ENCODE data around the gene NUP214. TPM values are rescaled to one million over a fixed set of nuclear protein-coding genes. Genes with fewer than 3 reads are reported as not detected.
A peak's percentile ranks its signal among the peaks of the same experiment; 100 is the strongest.

NUP214 gene
- total and polyA plus RNA-seq, 7 donors: 11.8 to 28.1 (median 20.1) TPM

DNA sequence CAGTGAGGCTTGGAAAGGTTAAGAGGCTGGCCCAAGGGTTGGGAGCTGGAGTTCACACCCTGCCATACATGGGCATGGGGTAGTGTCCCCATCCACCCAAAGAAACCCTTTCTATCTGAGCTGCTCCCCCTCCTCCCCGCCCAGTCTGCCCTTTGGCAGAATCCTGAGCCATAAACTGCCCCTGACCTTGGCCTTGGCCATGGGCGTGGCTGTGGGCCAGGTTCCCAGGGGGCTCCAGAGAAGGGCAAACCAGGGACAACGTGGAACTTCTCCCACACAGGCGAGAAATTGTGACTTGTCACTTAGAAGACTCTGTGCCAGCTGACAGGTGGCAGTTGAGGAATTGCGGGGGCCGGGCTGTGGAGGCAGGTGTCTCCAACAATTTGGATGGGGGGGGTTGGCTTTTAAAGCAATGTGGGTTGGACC lies 146.1 kb downstream of the NUP214 start:
- DNase-seq (peak; percentile 21 to 61), ATAC-seq (no peak)
- no peaks in the 10 kb centered on the region for H3K9me3 ChIP-seq
- H3K4me1 ChIP-seq: peaks cover 85% of the 10 kb centered on the region
- no peaks in the 10 kb centered on the region for H3K36me3 ChIP-seq (ENCODE audit: insufficient read depth in 1 of 2, low read depth in 1 of 2)
- intact Hi-C loops (cut with DNase I): no loop called here
- WGBS, 3 donors: 25 to 35% (median 34%) methylated on average over 6 of the region's 6 CpGs
- H3K27ac ChIP-seq: peak overlapping the region; percentile 98
- H3K27me3 ChIP-seq (ENCODE audit: insufficient read depth in 3 of 3, low read length in 2 of 3): no peaks in the 10 kb centered on the region
- H3K4me3 ChIP-seq: peak overlapping the region; percentile 22
- TF ChIP-seq, protein P1, sequence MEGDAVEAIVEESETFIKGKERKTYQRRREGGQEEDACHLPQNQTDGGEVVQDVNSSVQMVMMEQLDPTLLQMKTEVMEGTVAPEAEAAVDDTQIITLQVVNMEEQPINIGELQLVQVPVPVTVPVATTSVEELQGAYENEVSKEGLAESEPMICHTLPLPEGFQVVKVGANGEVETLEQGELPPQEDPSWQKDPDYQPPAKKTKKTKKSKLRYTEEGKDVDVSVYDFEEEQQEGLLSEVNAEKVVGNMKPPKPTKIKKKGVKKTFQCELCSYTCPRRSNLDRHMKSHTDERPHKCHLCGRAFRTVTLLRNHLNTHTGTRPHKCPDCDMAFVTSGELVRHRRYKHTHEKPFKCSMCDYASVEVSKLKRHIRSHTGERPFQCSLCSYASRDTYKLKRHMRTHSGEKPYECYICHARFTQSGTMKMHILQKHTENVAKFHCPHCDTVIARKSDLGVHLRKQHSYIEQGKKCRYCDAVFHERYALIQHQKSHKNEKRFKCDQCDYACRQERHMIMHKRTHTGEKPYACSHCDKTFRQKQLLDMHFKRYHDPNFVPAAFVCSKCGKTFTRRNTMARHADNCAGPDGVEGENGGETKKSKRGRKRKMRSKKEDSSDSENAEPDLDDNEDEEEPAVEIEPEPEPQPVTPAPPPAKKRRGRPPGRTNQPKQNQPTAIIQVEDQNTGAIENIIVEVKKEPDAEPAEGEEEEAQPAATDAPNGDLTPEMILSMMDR (IDR thresholded peaks at IDR 0.05): no peak

DNA sequence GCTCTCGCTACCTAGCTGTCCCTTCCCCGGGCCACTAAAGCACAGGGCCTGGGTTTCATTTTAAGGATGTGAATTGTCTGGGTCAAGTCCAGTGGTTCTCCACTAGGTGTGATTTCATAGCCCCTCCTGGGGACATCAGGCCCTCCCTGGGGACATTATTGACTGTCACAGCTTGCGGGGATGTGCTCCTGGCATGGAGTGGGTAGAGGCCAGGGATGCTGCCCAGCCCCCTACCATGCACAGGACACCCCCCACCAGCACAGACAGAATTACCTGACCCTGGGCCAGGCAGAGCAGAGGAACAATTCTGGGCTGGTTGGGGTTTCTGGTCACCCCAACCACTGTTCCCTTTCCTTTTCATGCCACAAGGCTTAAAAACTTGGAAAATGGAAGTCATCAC lies 146.8 kb downstream of the NUP214 start:
- intact Hi-C loops (cut with DNase I): no loop called here
- TF ChIP-seq, protein P1 (IDR thresholded peaks at IDR 0.05): no peak
- H3K27me3 ChIP-seq (ENCODE audit: insufficient read depth in 3 of 3, low read length in 2 of 3): no peaks in the 10 kb centered on the region

DNA sequence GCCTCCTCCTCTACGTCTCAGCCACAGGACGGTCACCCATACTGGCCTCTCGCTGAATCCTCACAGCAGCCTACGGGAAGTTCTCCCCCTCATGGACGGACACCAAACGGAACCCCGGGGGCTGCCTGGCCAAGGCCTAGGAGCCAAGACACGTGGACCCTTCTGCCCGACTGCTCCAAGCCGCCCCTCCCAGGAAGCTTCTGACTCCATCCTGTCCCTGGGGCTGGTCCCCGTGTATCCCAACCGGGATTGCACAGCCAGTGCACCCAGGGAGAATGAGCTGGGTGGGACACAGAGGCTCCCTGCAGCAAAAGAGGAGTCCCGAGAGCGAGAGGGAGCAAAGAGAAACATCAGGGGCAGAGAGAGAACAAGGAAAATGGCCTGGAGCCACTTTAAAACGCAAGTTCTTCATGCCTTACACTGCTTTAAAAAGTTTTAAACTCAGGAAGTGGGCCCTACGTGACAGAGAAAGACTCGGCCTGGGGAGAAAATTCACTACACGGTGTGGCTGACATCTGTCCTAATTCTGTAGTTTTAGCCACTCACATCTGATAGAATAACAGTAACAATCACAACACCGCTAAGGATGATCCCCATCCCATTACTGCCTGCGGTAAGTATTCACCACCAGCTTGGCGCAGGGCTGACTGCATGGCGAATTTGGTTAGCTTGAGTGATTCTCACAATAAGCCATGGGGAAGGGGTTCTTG lies 147.9 kb downstream of the NUP214 start:
- H3K4me1 ChIP-seq: peaks cover 75% of the 10 kb centered on the region
- TF ChIP-seq, protein P1 (IDR thresholded peaks at IDR 0.05): no peak
- no peaks in the 10 kb centered on the region for H3K36me3 ChIP-seq (ENCODE audit: insufficient read depth in 1 of 2, low read depth in 1 of 2)
- H3K4me3 ChIP-seq: peak overlapping the region; percentile 70
- ATAC-seq (peak in 1 of 4 donors; percentile 1), DNase-seq (peak; percentile 50 to 80)
- no peaks in the 10 kb centered on the region for H3K9me3 ChIP-seq
- WGBS, 3 donors: 41 to 59% (median 52%) methylated on average over 22 of the region's 22 CpGs
- no peaks in the 10 kb centered on the region for H3K27me3 ChIP-seq (ENCODE audit: insufficient read depth in 3 of 3, low read length in 2 of 3)
- intact Hi-C loops (cut with DNase I): no loop called here
- peak overlapping the region; percentile 98 for H3K27ac ChIP-seq

More for the DNA sequence above, 146.8 kb downstream of the NUP214 start:
- Histone ChIP-seq H3K36me3 (ENCODE audit: insufficient read depth in 1 of 2, low read depth in 1 of 2) (no peaks in the 10 kb centered on the region), H3K4me1 (peaks cover 78% of the 10 kb centered on the region), H3K27ac (peak overlapping the region; percentile 98), H3K9me3 (no peaks in the 10 kb centered on the region), H3K4me3 (peak overlapping the region; percentile 70)
- ATAC-seq: no peak
- WGBS, 3 donors: 38 to 69% (median 44%) methylated on average over 3 of the region's 3 CpGs
- DNase-seq: peak in 1 of 2 donors; percentile 8

DNA sequence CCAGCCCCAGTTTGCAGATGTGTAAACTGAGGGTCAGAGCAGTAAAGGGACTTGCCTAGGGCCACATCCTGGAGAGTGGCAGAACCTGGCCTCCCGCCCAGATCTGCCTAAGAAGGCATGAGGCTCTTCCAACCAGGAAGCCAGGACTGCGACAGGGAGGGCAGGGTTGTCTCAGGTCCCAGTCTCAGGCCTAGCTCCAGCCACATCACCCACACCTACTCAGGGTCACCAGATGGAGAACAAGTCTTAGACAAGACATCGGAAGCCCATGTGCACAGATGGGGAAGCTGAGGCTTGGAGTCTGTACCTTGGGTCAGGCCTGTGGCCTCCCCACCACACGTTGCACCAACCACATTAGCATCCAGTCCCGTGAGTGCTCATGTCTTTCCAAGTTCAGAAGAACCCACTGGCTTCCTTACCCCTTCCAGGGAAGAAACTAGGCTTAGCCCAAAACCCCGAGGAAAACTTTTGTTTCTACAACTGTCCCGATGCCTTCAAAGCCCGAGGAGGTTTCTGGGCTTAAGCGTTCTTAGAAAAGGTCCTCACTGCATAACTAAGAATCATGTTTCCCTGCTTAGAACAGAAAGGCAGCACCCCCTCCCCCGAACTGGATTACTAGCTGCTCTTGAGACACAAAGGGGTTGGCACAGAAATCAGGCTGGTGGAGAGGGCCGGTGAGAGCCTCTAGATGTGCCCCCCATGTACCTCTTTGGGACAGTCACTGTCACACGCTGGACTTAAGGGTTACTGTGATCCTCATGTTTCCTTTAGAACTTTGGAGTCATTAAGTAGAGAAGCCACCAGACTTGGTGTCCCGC lies 148.7 kb downstream of the NUP214 start:
- Histone ChIP-seq H3K4me1 (peaks cover 70% of the 10 kb centered on the region), H3K27ac (peak overlapping the region; percentile 98), H3K9me3 (no peaks in the 10 kb centered on the region), H3K4me3 (peak overlapping the region; percentile 70), H3K27me3 (ENCODE audit: insufficient read depth in 3 of 3, low read length in 2 of 3) (no peaks in the 10 kb centered on the region), H3K36me3 (ENCODE audit: insufficient read depth in 1 of 2, low read depth in 1 of 2) (no peaks in the 10 kb centered on the region)
- 15 to 27% (median 19%) methylated on average over 13 of the region's 13 CpGs for WGBS, 3 donors
- TF ChIP-seq, protein P1 (IDR thresholded peaks at IDR 0.05): no peak
- DNase-seq: peak in 1 of 2 donors; percentile 82
- intact Hi-C loops (cut with DNase I): no loop called here
- peak in 2 of 4 donors; percentile 11 to 17 for ATAC-seq
